GM23248 (cell line): ENCODE measurements around the gene MEIKIN. TPM values are rescaled to one million over a fixed set of nuclear protein-coding genes. Genes with fewer than 3 reads are reported as not detected.

Source experiments
- DNase-seq: peaks from one replicate; pipeline ENCODE4 v3.0.0-alpha.2; 2015
- H2AFZ ChIP-seq: fragments of 200-600 bp; sonication (generic); 2 replicates; pipeline ENCODE4 v1.6.1; 2016; ENCODE audit warnings: antibody characterized with exemption
- H3F3A ChIP-seq: fragments of 200-600 bp; sonication (generic); 2 replicates; pipeline ENCODE4 v1.6.1; 2016; ENCODE audit warnings: mild to moderate bottlenecking, antibody characterized with exemption, mixed run types; ENCODE audit not compliant: insufficient read depth
- H3K27ac ChIP-seq: fragments of 200-600 bp; sonication (generic); 2 replicates; pipeline ENCODE4 v1.5.1; 2016; ENCODE audit warnings: mild to moderate bottlenecking
- H3K27me3 ChIP-seq: fragments of 200-600 bp; sonication (generic); replicated peaks from 2 replicates; pipeline ENCODE4 v1.6.1; 2016; ENCODE audit warnings: mild to moderate bottlenecking; ENCODE audit not compliant: insufficient read depth
- H3K36me3 ChIP-seq: fragments of 200-600 bp; sonication (generic); 2 replicates; pipeline ENCODE4 v1.6.1; 2016; ENCODE audit warnings: low read depth, mild to moderate bottlenecking
- H3K4me1 ChIP-seq: fragments of 200-600 bp; sonication (generic); 2 replicates; pipeline ENCODE4 v1.6.1; 2016; ENCODE audit warnings: mild to moderate bottlenecking; ENCODE audit not compliant: insufficient read depth
- H3K4me2 ChIP-seq: fragments of 200-600 bp; sonication (generic); one replicate; pipeline ENCODE4 v1.6.1; 2016; ENCODE audit warnings: mild to moderate bottlenecking; ENCODE audit not compliant: unreplicated experiment
- H3K4me3 ChIP-seq: fragments of 200-600 bp; sonication (generic); 2 replicates; pipeline ENCODE4 v1.5.1; 2016; ENCODE audit warnings: mild to moderate bottlenecking
- H3K79me2 ChIP-seq: fragments of 200-600 bp; sonication (generic); 2 replicates; pipeline ENCODE4 v1.6.1; 2016; ENCODE audit warnings: mild to moderate bottlenecking; ENCODE audit not compliant: insufficient read depth
- H3K9ac ChIP-seq: fragments of 200-600 bp; sonication (generic); 2 replicates; pipeline ENCODE4 v1.6.1; 2016; ENCODE audit warnings: mild to moderate bottlenecking
- H3K9me2 ChIP-seq: fragments of 200-600 bp; sonication (generic); 2 replicates; pipeline ENCODE4 v1.6.1; 2016; ENCODE audit warnings: mixed run types, mild to moderate bottlenecking, moderate library complexity; ENCODE audit not compliant: insufficient read depth
- H3K9me3 ChIP-seq: fragments of 200-600 bp; sonication (generic); one replicate; pipeline ENCODE4 v1.6.1; 2017; ENCODE audit warnings: low read depth
- H4K20me1 ChIP-seq: fragments of 200-600 bp; sonication (generic); 2 replicates; pipeline ENCODE4 v1.6.0; 2016; ENCODE audit not compliant: insufficient read depth
- EZH2 ChIP-seq: fragments of 200-600 bp; sonication (generic); IDR thresholded peaks from 2 replicates; pipeline ENCODE4 v1.6.1; 2018; ENCODE audit warnings: antibody characterized with exemption, mild to moderate bottlenecking; ENCODE audit not compliant: insufficient read depth, poor library complexity, severe bottlenecking
- EZH2phosphoT487 ChIP-seq: fragments of 200-600 bp; sonication (generic); IDR thresholded peaks from 2 replicates; pipeline ENCODE4 v1.6.1; 2018; ENCODE audit warnings: antibody characterized with exemption, moderate library complexity, mild to moderate bottlenecking, low read depth; ENCODE audit not compliant: insufficient read depth
- WGBS, 2 experiments: methylation state at CpG; one replicate each; pipeline ENCODE4 v1.1.6; 2015 to 2017; ENCODE audit warnings: low lambda C conversion rate in 2 of 2, low coverage in 1 of 2; ENCODE audit errors: missing lambda C conversion rate in 2 of 2; 5-methylcytosine and 5-hydroxymethylcytosine counted together
- in situ Hi-C: fragments of 300-500 bp; cut with MboI; formaldehyde crosslinking; loops from 2 replicates; pipeline ENCODE4 v1.15.0; 2020
- polyA plus RNA-seq: library from polyadenylated mRNA; unstranded; fragments of >200 nt; fragmentation: Nextera tagmentation; extraction: Ambion mirVana; gene quantifications from 2 replicates; pipeline ENCODE4 v1.2.1, GENCODE V29; 2016
- total RNA-seq: library from RNA; depleted of rRNA; stranded (reverse); fragments of >200 nt; shearing (Covaris generic); gene quantifications from 2 replicates; pipeline ENCODE4 v1.2.3, GENCODE V29; 2014

Gene MEIKIN
- total and polyA plus RNA-seq, 2 experiments from 2014 or later = not detected

- Histone ChIP-seq H4K20me1 (peaks cover 15% of the 10 kb centered on the region), H3K9ac (no peak overlapping the region), H3F3A (no peaks in the 10 kb centered on the region), H3K27me3 (no peaks in the 10 kb centered on the region), H3K27ac (no peak overlapping the region), H3K36me3 (no peaks in the 10 kb centered on the region), H3K79me2 (peaks cover 100% of the 10 kb centered on the region), H2AFZ (no peak overlapping the region), H3K9me2 (no peaks in the 10 kb centered on the region), H3K4me3 (no peak overlapping the region), H3K4me2 (no peak overlapping the region), H3K9me3 (no peaks in the 10 kb centered on the region), H3K4me1 (no peaks in the 10 kb centered on the region)
- in situ Hi-C loops = no loop called here
- 86 to 93% methylated on average over 3 of the region's 3 CpGs for WGBS, 2 experiments
- no peak for TF ChIP-seq EZH2
- TF ChIP-seq EZH2phosphoT487 = no peak
- DNase-seq = no peak
These were observed 178.8 kb downstream of the MEIKIN start for GRCh38 chr5:131766689-131767088.

- H4K20me1 ChIP-seq = peaks cover 15% of the 10 kb centered on the region
- H3K4me3 ChIP-seq = no peak overlapping the region
- no peaks in the 10 kb centered on the region for H3F3A ChIP-seq
- no peaks in the 10 kb centered on the region for H3K27me3 ChIP-seq
- no peak for DNase-seq
- H3K4me1 ChIP-seq = no peaks in the 10 kb centered on the region
- 95 to 100% methylated on average over 1 of the region's 1 CpG for WGBS, 2 experiments
- no peak overlapping the region for H3K27ac ChIP-seq
- no peaks in the 10 kb centered on the region for H3K9me3 ChIP-seq
- in situ Hi-C loops = no loop called here
- H3K36me3 ChIP-seq = no peaks in the 10 kb centered on the region
- H3K9ac ChIP-seq = no peak overlapping the region
- no peaks in the 10 kb centered on the region for H3K9me2 ChIP-seq
- no peak overlapping the region for H2AFZ ChIP-seq
- peaks cover 100% of the 10 kb centered on the region for H3K79me2 ChIP-seq
- TF ChIP-seq EZH2phosphoT487 = no peak
- no peak for TF ChIP-seq EZH2
- H3K4me2 ChIP-seq = no peak overlapping the region
These were observed 180.2 kb downstream of the MEIKIN start for GRCh38 chr5:131765261-131765660.

- no peaks in the 10 kb centered on the region for H3K9me2 ChIP-seq
- H4K20me1 ChIP-seq = peaks cover 7% of the 10 kb centered on the region
- no peak overlapping the region for H3K4me3 ChIP-seq
- no peaks in the 10 kb centered on the region for H3K9me3 ChIP-seq
- H3K27ac ChIP-seq = no peak overlapping the region
- H3K4me2 ChIP-seq = no peak overlapping the region
- no peaks in the 10 kb centered on the region for H3K36me3 ChIP-seq
- H3K4me1 ChIP-seq = no peaks in the 10 kb centered on the region
- 97 to 100% methylated on average over 3 of the region's 3 CpGs for WGBS, 2 experiments
- H3K9ac ChIP-seq = no peak overlapping the region
- no peaks in the 10 kb centered on the region for H3K27me3 ChIP-seq
- H3K79me2 ChIP-seq = peaks cover 100% of the 10 kb centered on the region
- no peak overlapping the region for H2AFZ ChIP-seq
- H3F3A ChIP-seq = no peaks in the 10 kb centered on the region
- TF ChIP-seq EZH2phosphoT487 = no peak
- in situ Hi-C loops = no loop called here
- DNase-seq = no peak
These were observed 181.5 kb downstream of the MEIKIN start for GRCh38 chr5:131763968-131764367.

GRCh38 chr5:131760793-131761192 is 184.7 kb downstream of the MEIKIN start:
- no peak for DNase-seq
- Histone ChIP-seq H3K9me2 (no peaks in the 10 kb centered on the region), H3K79me2 (peaks cover 100% of the 10 kb centered on the region), H3K9ac (no peak overlapping the region), H2AFZ (no peak overlapping the region), H3K4me3 (no peak overlapping the region), H3K27ac (no peak overlapping the region), H3K36me3 (no peaks in the 10 kb centered on the region), H4K20me1 (peaks cover 26% of the 10 kb centered on the region), H3F3A (no peaks in the 10 kb centered on the region), H3K9me3 (no peaks in the 10 kb centered on the region), H3K4me2 (no peak overlapping the region), H3K27me3 (no peaks in the 10 kb centered on the region), H3K4me1 (peaks cover 12% of the 10 kb centered on the region)
- no peak for TF ChIP-seq EZH2
- 80 to 82% methylated on average over 1 to 2 of the region's 2 CpGs for WGBS, 2 experiments
- in situ Hi-C loops = no loop called here

- Histone ChIP-seq H3K27me3 (no peaks in the 10 kb centered on the region), H3K4me1 (peaks cover 12% of the 10 kb centered on the region), H3K9me2 (no peaks in the 10 kb centered on the region), H4K20me1 (peaks cover 26% of the 10 kb centered on the region), H3K4me3 (no peak overlapping the region), H2AFZ (no peak overlapping the region), H3K36me3 (no peaks in the 10 kb centered on the region), H3K9ac (no peak overlapping the region), H3K27ac (no peak overlapping the region), H3F3A (no peaks in the 10 kb centered on the region), H3K9me3 (no peaks in the 10 kb centered on the region), H3K79me2 (peaks cover 100% of the 10 kb centered on the region), H3K4me2 (no peak overlapping the region)
- in situ Hi-C loops = no loop called here
- no peak for TF ChIP-seq EZH2
- no peak for TF ChIP-seq EZH2phosphoT487
- WGBS, 2 experiments = 57 to 68% methylated on average over 1 of the region's 1 CpG
- DNase-seq = no peak
These were observed 185.8 kb downstream of the MEIKIN start for GRCh38 chr5:131759704-131760103.
